Gastrocnemius medialis (tissue), 4 donors: ENCODE measurements around the gene CSNK1D.

ENCODE experiments used
- CTCF ChIP-seq, 5 experiments: fragments of 450-650 bp in 3 of 5; fragments of 200-600 bp in 2 of 5; sonication (generic) in 2 of 5; IDR thresholded peaks in 4 of 5; conservative IDR thresholded peaks in 1 of 5; 1 replicate in 4 of 5; 2 replicates in 1 of 5; pipeline ENCODE4 v1.5.1; 2016 to 2019; ENCODE audit warnings: antibody characterized with exemption in 5 of 5, mild to moderate bottlenecking in 3 of 5, moderate library complexity in 3 of 5
- POLR2A ChIP-seq, 2 donors: fragments of 450-650 bp; IDR thresholded peaks; one replicate each; pipeline ENCODE4 v1.6.1; 2017; ENCODE audit warnings: antibody characterized with exemption in 2 of 2, mild to moderate bottlenecking in 2 of 2, moderate library complexity in 2 of 2

GRCh38 chr17:82266142-82266541 lies 7.4 kb downstream of the CSNK1D start:
- TF ChIP-seq POLR2A (IDR thresholded peaks at IDR 0.05) (no peak), CTCF (IDR thresholded peaks at IDR 0.05 in 4 of 5, conservative IDR thresholded peaks at IDR 0.05 in 1 of 5) (no peak)
